ENCODE results near the gene CDC14A.

GRCh38 chr1:100438375-100438774, 86.1 kb downstream of the CDC14A start:
- TF ChIP-seq, protein P1, sequence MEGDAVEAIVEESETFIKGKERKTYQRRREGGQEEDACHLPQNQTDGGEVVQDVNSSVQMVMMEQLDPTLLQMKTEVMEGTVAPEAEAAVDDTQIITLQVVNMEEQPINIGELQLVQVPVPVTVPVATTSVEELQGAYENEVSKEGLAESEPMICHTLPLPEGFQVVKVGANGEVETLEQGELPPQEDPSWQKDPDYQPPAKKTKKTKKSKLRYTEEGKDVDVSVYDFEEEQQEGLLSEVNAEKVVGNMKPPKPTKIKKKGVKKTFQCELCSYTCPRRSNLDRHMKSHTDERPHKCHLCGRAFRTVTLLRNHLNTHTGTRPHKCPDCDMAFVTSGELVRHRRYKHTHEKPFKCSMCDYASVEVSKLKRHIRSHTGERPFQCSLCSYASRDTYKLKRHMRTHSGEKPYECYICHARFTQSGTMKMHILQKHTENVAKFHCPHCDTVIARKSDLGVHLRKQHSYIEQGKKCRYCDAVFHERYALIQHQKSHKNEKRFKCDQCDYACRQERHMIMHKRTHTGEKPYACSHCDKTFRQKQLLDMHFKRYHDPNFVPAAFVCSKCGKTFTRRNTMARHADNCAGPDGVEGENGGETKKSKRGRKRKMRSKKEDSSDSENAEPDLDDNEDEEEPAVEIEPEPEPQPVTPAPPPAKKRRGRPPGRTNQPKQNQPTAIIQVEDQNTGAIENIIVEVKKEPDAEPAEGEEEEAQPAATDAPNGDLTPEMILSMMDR (conservative IDR thresholded peaks at IDR 0.05 in 1 of 2, IDR thresholded peaks at IDR 0.05 in 1 of 2; ENCODE audit: low read depth in 1 of 2, low read length in 2 of 2), result no peak
- no peak for TF ChIP-seq EZH2 (IDR thresholded peaks at IDR 0.05; ENCODE audit: low read length, missing control alignments)

Data from fibroblast of lung (primary cell).